GM23338 (cell line): Measurements from ENCODE around the gene SCGB1D2. TPM values are rescaled to one million over a fixed set of nuclear protein-coding genes. Genes with fewer than 3 reads are reported as not detected.
A peak's percentile ranks its signal among the peaks of the same experiment; 100 is the strongest.

Experiments used
- ATAC-seq: fragments of 200-7000 bp; cut with Tn5 transposase; 3 replicates; pipeline ENCODE4 v1.9.1; 2020
- DNase-seq: peaks from one replicate; pipeline ENCODE4 v3.0.0-alpha.2; 2015; ENCODE audit warnings: low spot score
- H2AFZ ChIP-seq: fragments of 200-600 bp; sonication (generic); 2 replicates; pipeline ENCODE4 v1.8.0; 2016; ENCODE audit warnings: antibody characterized with exemption, mild to moderate bottlenecking, moderate library complexity
- H3F3A ChIP-seq: fragments of 200-600 bp; sonication (generic); replicated peaks from 2 replicates; pipeline ENCODE4 v1.8.0; 2017; ENCODE audit warnings: antibody characterized with exemption, mixed run types, low read depth
- H3K27ac ChIP-seq: fragments of 200-600 bp; sonication (generic); 2 replicates; pipeline ENCODE4 v1.6.1; 2016; ENCODE audit warnings: low read depth
- H3K27me3 ChIP-seq: fragments of 200-600 bp; sonication (generic); 2 replicates; pipeline ENCODE4 v1.8.0; 2016; ENCODE audit warnings: mild to moderate bottlenecking, mixed run types, moderate library complexity; ENCODE audit not compliant: insufficient read depth
- H3K36me3 ChIP-seq: fragments of 200-600 bp; sonication (generic); 2 replicates; pipeline ENCODE4 v1.8.0; 2016; ENCODE audit warnings: mild to moderate bottlenecking; ENCODE audit not compliant: insufficient read depth
- H3K4me1 ChIP-seq: fragments of 200-600 bp; sonication (generic); 2 replicates; pipeline ENCODE4 v1.8.0; 2016; ENCODE audit warnings: mild to moderate bottlenecking, moderate library complexity; ENCODE audit not compliant: insufficient read depth
- H3K4me2 ChIP-seq: fragments of 200-600 bp; sonication (generic); 2 replicates; pipeline ENCODE4 v1.7.1; 2017; ENCODE audit warnings: mixed run types
- H3K4me3 ChIP-seq: fragments of 200-600 bp; sonication (generic); 2 replicates; pipeline ENCODE4 v1.6.1; 2016; ENCODE audit warnings: mixed run types
- H3K79me2 ChIP-seq: fragments of 200-600 bp; sonication (generic); replicated peaks from 2 replicates; pipeline ENCODE4 v1.8.0; 2017; ENCODE audit warnings: mild to moderate bottlenecking; ENCODE audit not compliant: insufficient read depth
- H3K9me2 ChIP-seq: fragments of 200-600 bp; sonication (generic); 2 replicates; pipeline ENCODE4 v1.8.0; 2017; ENCODE audit not compliant: insufficient read depth
- H4K20me1 ChIP-seq: fragments of 200-600 bp; sonication (generic); replicated peaks from 2 replicates; pipeline ENCODE4 v1.8.0; 2017; ENCODE audit warnings: mild to moderate bottlenecking; ENCODE audit not compliant: insufficient read depth
- H3K27ac Mint-ChIP-seq: 2 replicates; pipeline ENCODE4 v1.8.0; 2020; ENCODE audit warnings: inconsistent platforms, mild to moderate bottlenecking, moderate library complexity, mixed read lengths
- H3K27me3 Mint-ChIP-seq: 3 replicates; pipeline ENCODE4 v1.8.0; 2022; ENCODE audit warnings: low read depth, mild to moderate bottlenecking, moderate library complexity, mixed read lengths, inconsistent platforms; ENCODE audit not compliant: insufficient read depth, poor library complexity
- H3K36me3 Mint-ChIP-seq: 3 replicates; pipeline ENCODE4 v1.8.0; 2021; ENCODE audit warnings: low read depth, mild to moderate bottlenecking, inconsistent platforms, moderate library complexity, mixed read lengths
- H3K4me1 Mint-ChIP-seq: 3 replicates; pipeline ENCODE4 v1.8.0; 2020; ENCODE audit warnings: mild to moderate bottlenecking, inconsistent platforms, mixed read lengths
- H3K4me3 Mint-ChIP-seq: 3 replicates; pipeline ENCODE4 v1.8.0; 2021; ENCODE audit warnings: moderate library complexity, mild to moderate bottlenecking, inconsistent platforms, mixed read lengths
- H3K9me3 Mint-ChIP-seq: 3 replicates; pipeline ENCODE4 v1.8.0; 2020; ENCODE audit warnings: moderate library complexity, mild to moderate bottlenecking, inconsistent platforms, mixed read lengths
- CTCF ChIP-seq, 2 experiments: fragments of 200-600 bp in 1 of 2; sonication (generic) in 1 of 2; conservative IDR thresholded peaks; 2 replicates each; pipeline versions ENCODE4 v1.5.1 to v1.6.1; 2016 to 2017; ENCODE audit warnings: antibody characterized with exemption in 2 of 2, low read depth in 2 of 2, mild to moderate bottlenecking in 2 of 2, moderate library complexity in 1 of 2
- ETS1 ChIP-seq: IDR thresholded peaks from 2 replicates; pipeline ENCODE4 v1.6.1; 2016; ENCODE audit warnings: antibody characterized with exemption
- EZH2 ChIP-seq: fragments of 200-600 bp; sonication (generic); IDR thresholded peaks from one replicate; pipeline ENCODE4 v1.8.0; 2017; ENCODE audit warnings: antibody characterized with exemption, mild to moderate bottlenecking, low read depth; ENCODE audit not compliant: unreplicated experiment
- EZH2phosphoT487 ChIP-seq: fragments of 200-600 bp; sonication (generic); IDR thresholded peaks from one replicate; pipeline ENCODE4 v1.8.1; 2018; ENCODE audit warnings: antibody characterized with exemption; ENCODE audit not compliant: unreplicated experiment
- REST ChIP-seq: IDR thresholded peaks from one replicate; pipeline ENCODE4 v1.6.1; 2018; ENCODE audit warnings: antibody characterized with exemption; ENCODE audit not compliant: unreplicated experiment
- ZNF462 ChIP-seq: fragments of 250-450 bp; sonication (Bioruptor Pico); IDR thresholded peaks from 2 replicates; pipeline ENCODE4 v1.5.0; 2020; ENCODE audit warnings: mild to moderate bottlenecking, moderate library complexity
- polyA plus RNA-seq: library from polyadenylated mRNA; unstranded; fragments of >200 nt; fragmentation: Nextera tagmentation; extraction: Ambion mirVana; gene quantifications from 2 replicates; pipeline ENCODE4 v1.2.1, GENCODE V29; 2016
- total RNA-seq: library from RNA; depleted of rRNA; stranded (reverse); fragments of >200 nt; shearing (Covaris generic); gene quantifications from 2 replicates; pipeline ENCODE4 v1.2.3, GENCODE V29; 2014

The SCGB1D2 gene
- total and polyA plus RNA-seq, 2 experiments from 2014 or later = not detected

- Mint-ChIP-seq H3K4me3 (no peak overlapping the region), H3K9me3 (peaks cover 11% of the 10 kb centered on the region), H3K4me1 (no peaks in the 10 kb centered on the region), H3K36me3 (peaks cover 2% of the 10 kb centered on the region; the same call in 1 of the 3 replicates), H3K27me3 (peaks cover 5% of the 10 kb centered on the region), H3K27ac (no peak overlapping the region)
- no peaks in the 10 kb centered on the region for H3K36me3 ChIP-seq
- DNase-seq (peak; percentile 75), ATAC-seq (peak; percentile 94)
- H3K9me2 ChIP-seq = no peaks in the 10 kb centered on the region
- no peaks in the 10 kb centered on the region for H3F3A ChIP-seq
- H3K4me1 ChIP-seq = no peaks in the 10 kb centered on the region
- H3K79me2 ChIP-seq = no peaks in the 10 kb centered on the region
- H2AFZ ChIP-seq = no peak overlapping the region
- no peaks in the 10 kb centered on the region for H3K27me3 ChIP-seq
- H3K4me3 ChIP-seq = no peak overlapping the region
- no peak overlapping the region for H3K4me2 ChIP-seq
- TF ChIP-seq CTCF (conservative IDR thresholded peaks at IDR 0.05; ENCODE audit: low read depth in 2 of 2) (peak; percentile 68 to 71), EZH2phosphoT487 (no peak), EZH2 (no peak), REST (peak; percentile 77), ZNF462 (CRISPR knock-in tag) (no peak), ETS1 (no peak)
- H4K20me1 ChIP-seq = no peaks in the 10 kb centered on the region
- no peak overlapping the region for H3K27ac ChIP-seq
These were observed 3.3 kb downstream of the SCGB1D2 start for GRCh38 chr11:62245271-62245753.
